IPS-NIHi11 (cell line): ENCODE data around the gene SPAG17.

ENCODE experiments used
- DNase-seq: peaks from one replicate; pipeline ENCODE4 v3.0.0; 2012; ENCODE audit warnings: mixed read lengths, low spot score

SPAG17 gene

GRCh38 chr1:118075116-118075515 lies 109.9 kb downstream of the SPAG17 start:
- no peak for DNase-seq

GRCh38 chr1:118073648-118074435 lies 111.2 kb downstream of the SPAG17 start:
- DNase-seq = no peak

- no peak for DNase-seq
Measured at GRCh38 chr1:118049981-118050380, 135.0 kb downstream of the SPAG17 start.

- DNase-seq = no peak
Measured at GRCh38 chr1:118047650-118048224, 137.3 kb downstream of the SPAG17 start.

GRCh38 chr1:118047006-118047649 lies 137.9 kb downstream of the SPAG17 start:
- DNase-seq = no peak

- DNase-seq = no peak
Measured at GRCh38 chr1:118043624-118044023, 141.4 kb downstream of the SPAG17 start.

GRCh38 chr1:118042501-118042900 lies 142.5 kb downstream of the SPAG17 start:
- DNase-seq = no peak

GRCh38 chr1:118039170-118039569 lies 145.9 kb downstream of the SPAG17 start:
- DNase-seq = no peak

- DNase-seq = no peak
Measured at GRCh38 chr1:118032883-118033282, 152.1 kb downstream of the SPAG17 start.

- DNase-seq = no peak
Measured at GRCh38 chr1:118028267-118028666, 156.8 kb downstream of the SPAG17 start.

GRCh38 chr1:118023199-118023598 lies 161.8 kb downstream of the SPAG17 start:
- DNase-seq = no peak

GRCh38 chr1:118021668-118022067 lies 163.4 kb downstream of the SPAG17 start:
- no peak for DNase-seq

- no peak for DNase-seq
Measured at GRCh38 chr1:118018060-118018459, 167.0 kb downstream of the SPAG17 start.

- DNase-seq = no peak
Measured at GRCh38 chr1:118013938-118014337, 171.1 kb downstream of the SPAG17 start.

GRCh38 chr1:118013336-118013735 lies 171.7 kb downstream of the SPAG17 start:
- no peak for DNase-seq

- DNase-seq = no peak
Measured at GRCh38 chr1:118012515-118013124, 172.4 kb downstream of the SPAG17 start.

- DNase-seq = no peak
Measured at GRCh38 chr1:118008011-118008410, 177.0 kb downstream of the SPAG17 start.

- DNase-seq = no peak
Measured at GRCh38 chr1:118007391-118007790, 177.6 kb downstream of the SPAG17 start.

GRCh38 chr1:118004312-118004711 lies 180.7 kb downstream of the SPAG17 start:
- no peak for DNase-seq

- DNase-seq = no peak
Measured at GRCh38 chr1:117985973-117986372, 199.1 kb downstream of the SPAG17 start.

GRCh38 chr1:117985239-117985638 lies 199.8 kb downstream of the SPAG17 start:
- no peak for DNase-seq

GRCh38 chr1:117981455-117982192 lies 203.4 kb downstream of the SPAG17 start:
- DNase-seq = no peak
